HG03521 (cell line): ENCODE measurements around the gene EHBP1L1.

Source experiments
- ATAC-seq: cut with Tn5 transposase; IDR thresholded peaks from one replicate; pipeline ENCODE4 v1.9.1; 2021; ENCODE audit warnings: mild to moderate bottlenecking, moderate library complexity; ENCODE audit not compliant: unreplicated experiment

Gene EHBP1L1

GRCh38 chr11:65575568-65576231, at the start of gene EHBP1L1:
TSS of gene EHBP1L1 (plus strand) at chr11:65576053. CDS start at chr11:65576303, 250 bp downstream.
- peak; percentile 26 for ATAC-seq

- ATAC-seq: no peak
Measured at GRCh38 chr11:65526744-65527143, 49.1 kb upstream of the EHBP1L1 start.

GRCh38 chr11:65528819-65529350, 47.0 kb upstream of the EHBP1L1 start:
- ATAC-seq: no peak

- no peak for ATAC-seq
Measured at GRCh38 chr11:65529475-65530156, 46.2 kb upstream of the EHBP1L1 start.

- no peak for ATAC-seq
Measured at GRCh38 chr11:65530157-65530496, 45.7 kb upstream of the EHBP1L1 start.

- no peak for ATAC-seq
Measured at GRCh38 chr11:65532388-65533064, 43.3 kb upstream of the EHBP1L1 start.

- no peak for ATAC-seq
Measured at GRCh38 chr11:65535102-65535501, 40.8 kb upstream of the EHBP1L1 start.

GRCh38 chr11:65536412-65537295, 39.2 kb upstream of the EHBP1L1 start:
- no peak for ATAC-seq

- ATAC-seq: no peak
Measured at GRCh38 chr11:65537296-65537597, 38.6 kb upstream of the EHBP1L1 start.

- no peak for ATAC-seq
Measured at GRCh38 chr11:65537620-65538231, 38.1 kb upstream of the EHBP1L1 start.

- ATAC-seq: no peak
Measured at GRCh38 chr11:65538232-65538914, 37.5 kb upstream of the EHBP1L1 start.

GRCh38 chr11:65538915-65539743, 36.7 kb upstream of the EHBP1L1 start:
- ATAC-seq: no peak

GRCh38 chr11:65539744-65540289, 36.0 kb upstream of the EHBP1L1 start:
- peak; percentile 51 for ATAC-seq

GRCh38 chr11:65540290-65541092, 35.4 kb upstream of the EHBP1L1 start:
- peak; percentile 59 for ATAC-seq

- ATAC-seq: no peak
Measured at GRCh38 chr11:65541093-65541982, 34.5 kb upstream of the EHBP1L1 start.

- no peak for ATAC-seq
Measured at GRCh38 chr11:65542738-65543390, 33.0 kb upstream of the EHBP1L1 start.

GRCh38 chr11:65545853-65546216, 30.0 kb upstream of the EHBP1L1 start:
- no peak for ATAC-seq
